Measurements from ENCODE around the gene GRAMD1B.
"Not testable (repeated sequence)": the region's sequence is repeated elsewhere in the genome, so short reads cannot be mapped to it uniquely, and the experiment has no call there.

Gene GRAMD1B

DNA sequence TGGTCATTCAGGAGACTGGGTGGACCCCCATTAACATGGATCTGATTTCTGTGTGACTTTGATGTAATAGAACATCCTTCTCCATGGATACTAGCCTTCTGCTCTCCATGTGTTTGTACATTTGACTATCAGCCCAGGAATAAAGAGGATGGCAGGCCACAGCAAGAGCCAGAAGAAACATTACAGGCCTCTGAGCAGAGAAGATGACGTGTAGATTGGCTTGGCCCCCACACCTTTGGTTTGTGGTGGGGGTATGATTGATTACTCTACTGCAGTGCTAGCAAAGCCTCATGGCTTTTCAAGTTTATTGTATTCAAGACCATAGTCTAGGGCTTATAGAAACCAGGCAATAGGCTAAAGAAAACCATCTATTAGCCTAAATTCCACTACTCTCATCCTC lies 77.0 kb downstream of the GRAMD1B start:
- Histone ChIP-seq H3K4me3 (ENCODE audit: low read length in 2 of 2) (no peak overlapping the region), H3K27me3 (ENCODE audit: control insufficient read depth in 2 of 2, insufficient read depth in 2 of 2, low read length in 2 of 2) (no peaks in the 10 kb centered on the region), H3K4me1 (ENCODE audit: control insufficient read depth in 2 of 2, insufficient read depth in 2 of 2, low read length in 2 of 2) (peaks cover 0 to 2% of the 10 kb centered on the region in 2 donors), H3K9ac (ENCODE audit: low read depth in 1 of 2, low read length in 2 of 2) (no peak overlapping the region), H3K27ac (ENCODE audit: low read depth in 2 of 2, low read length in 2 of 2) (no peak overlapping the region), H3K9me3 (ENCODE audit: control insufficient read depth in 2 of 2, low read length in 2 of 2) (no peaks in the 10 kb centered on the region), H3K36me3 (ENCODE audit: control insufficient read depth in 2 of 2, insufficient read depth in 2 of 2, low read length in 2 of 2) (no peaks in the 10 kb centered on the region)

DNA sequence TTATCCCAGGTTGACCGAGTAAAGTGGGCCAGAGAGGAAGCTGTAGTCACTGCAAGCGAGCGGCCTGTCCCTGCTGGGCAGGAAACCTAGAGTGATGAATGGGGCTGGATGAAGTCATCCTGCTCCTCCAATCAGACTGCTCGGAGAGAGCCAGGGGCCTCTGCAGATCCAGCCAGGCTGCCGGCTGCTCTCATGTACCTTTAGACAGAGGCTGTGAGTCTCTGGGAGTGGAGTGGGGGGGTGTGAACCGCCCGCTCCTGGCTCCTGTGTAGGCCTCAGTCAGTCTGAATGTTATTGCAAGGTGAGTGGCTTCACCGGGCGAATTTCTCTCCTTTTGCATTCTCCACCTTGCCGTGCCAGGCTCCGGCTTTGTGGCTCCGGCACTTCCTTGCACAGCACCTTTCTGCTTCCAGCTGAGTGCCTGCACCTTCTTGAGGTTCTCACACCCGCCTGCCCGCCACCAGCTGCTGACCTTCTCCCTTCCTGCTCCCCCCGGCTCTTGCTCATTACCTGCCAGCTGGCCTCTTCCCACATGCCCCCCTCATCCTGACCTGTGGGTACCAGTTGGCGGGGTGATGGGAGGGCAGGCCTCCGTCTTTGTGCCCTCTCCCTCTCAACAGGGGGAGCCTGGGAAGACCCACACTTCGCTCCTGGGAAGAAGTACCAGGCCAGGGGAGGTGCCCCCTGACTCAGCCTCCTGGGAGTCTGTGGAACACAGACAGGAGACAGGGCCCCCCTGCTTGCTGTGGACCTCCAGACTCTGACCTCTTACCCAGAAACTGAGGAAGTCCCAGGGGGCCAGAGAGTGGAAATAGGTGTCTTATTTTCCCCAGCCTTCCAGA lies 79.9 kb downstream of the GRAMD1B start:
- Histone ChIP-seq H3K36me3 (ENCODE audit: control insufficient read depth in 2 of 2, insufficient read depth in 2 of 2, low read length in 2 of 2) (no peaks in the 10 kb centered on the region), H3K4me1 (ENCODE audit: control insufficient read depth in 2 of 2, insufficient read depth in 2 of 2, low read length in 2 of 2) (peaks cover 0 to 2% of the 10 kb centered on the region in 2 donors), H3K9me3 (ENCODE audit: control insufficient read depth in 2 of 2, low read length in 2 of 2) (no peaks in the 10 kb centered on the region), H3K27me3 (ENCODE audit: control insufficient read depth in 2 of 2, insufficient read depth in 2 of 2, low read length in 2 of 2) (peaks cover 0 to 2% of the 10 kb centered on the region in 2 donors), H3K9ac (ENCODE audit: low read depth in 1 of 2, low read length in 2 of 2) (no peak overlapping the region), H3K27ac (ENCODE audit: low read depth in 2 of 2, low read length in 2 of 2) (no peak overlapping the region), H3K4me3 (ENCODE audit: low read length in 2 of 2) (no peak overlapping the region)

DNA sequence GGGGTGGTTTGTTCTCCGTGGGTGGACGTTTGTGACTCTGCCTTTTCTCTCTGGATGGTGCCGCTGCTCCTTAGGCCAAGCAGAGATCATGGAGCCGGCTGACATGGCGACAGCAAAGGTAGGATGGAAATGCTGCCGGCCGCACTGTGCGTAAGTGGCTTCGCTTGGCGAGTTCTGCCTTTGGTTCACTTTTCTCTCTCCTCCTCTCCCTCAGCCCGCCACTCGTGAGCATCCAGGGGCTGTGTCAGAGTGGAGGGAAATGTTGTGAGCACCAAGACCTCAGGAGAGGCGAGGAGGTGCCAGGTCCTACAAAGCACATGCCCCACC lies 80.5 kb downstream of the GRAMD1B start:
- peaks cover 0 to 2% of the 10 kb centered on the region in 2 donors for H3K27me3 ChIP-seq (ENCODE audit: control insufficient read depth in 2 of 2, insufficient read depth in 2 of 2, low read length in 2 of 2)
- no peak overlapping the region for H3K4me3 ChIP-seq (ENCODE audit: low read length in 2 of 2)
- H3K9me3 ChIP-seq (ENCODE audit: control insufficient read depth in 2 of 2, low read length in 2 of 2): no peaks in the 10 kb centered on the region
- no peak overlapping the region for H3K9ac ChIP-seq (ENCODE audit: low read depth in 1 of 2, low read length in 2 of 2)
- no peak overlapping the region for H3K27ac ChIP-seq (ENCODE audit: low read depth in 2 of 2, low read length in 2 of 2)
- H3K4me1 ChIP-seq (ENCODE audit: control insufficient read depth in 2 of 2, insufficient read depth in 2 of 2, low read length in 2 of 2): peaks cover 0 to 2% of the 10 kb centered on the region in 2 donors
- H3K36me3 ChIP-seq (ENCODE audit: control insufficient read depth in 2 of 2, insufficient read depth in 2 of 2, low read length in 2 of 2): no peaks in the 10 kb centered on the region

GRCh38 chr11:123511037-123511870 lies 81.2 kb downstream of the GRAMD1B start:
- H3K9ac ChIP-seq (ENCODE audit: low read depth in 1 of 2, low read length in 2 of 2): no peak overlapping the region
- peaks cover 0 to 2% of the 10 kb centered on the region in 2 donors for H3K4me1 ChIP-seq (ENCODE audit: control insufficient read depth in 2 of 2, insufficient read depth in 2 of 2, low read length in 2 of 2)
- H3K4me3 ChIP-seq (ENCODE audit: low read length in 2 of 2): no peak overlapping the region
- no peaks in the 10 kb centered on the region for H3K36me3 ChIP-seq (ENCODE audit: control insufficient read depth in 2 of 2, insufficient read depth in 2 of 2, low read length in 2 of 2)
- no peaks in the 10 kb centered on the region for H3K9me3 ChIP-seq (ENCODE audit: control insufficient read depth in 2 of 2, low read length in 2 of 2)
- H3K27ac ChIP-seq (ENCODE audit: low read depth in 2 of 2, low read length in 2 of 2): no peak overlapping the region
- H3K27me3 ChIP-seq (ENCODE audit: control insufficient read depth in 2 of 2, insufficient read depth in 2 of 2, low read length in 2 of 2): peaks cover 0 to 2% of the 10 kb centered on the region in 2 donors

GRCh38 chr11:123513309-123513708 lies 83.2 kb downstream of the GRAMD1B start:
- not testable (repeated sequence) for H3K36me3 ChIP-seq (ENCODE audit: control insufficient read depth in 2 of 2, insufficient read depth in 2 of 2, low read length in 2 of 2); H3K27ac ChIP-seq (ENCODE audit: low read depth in 2 of 2, low read length in 2 of 2)

DNA sequence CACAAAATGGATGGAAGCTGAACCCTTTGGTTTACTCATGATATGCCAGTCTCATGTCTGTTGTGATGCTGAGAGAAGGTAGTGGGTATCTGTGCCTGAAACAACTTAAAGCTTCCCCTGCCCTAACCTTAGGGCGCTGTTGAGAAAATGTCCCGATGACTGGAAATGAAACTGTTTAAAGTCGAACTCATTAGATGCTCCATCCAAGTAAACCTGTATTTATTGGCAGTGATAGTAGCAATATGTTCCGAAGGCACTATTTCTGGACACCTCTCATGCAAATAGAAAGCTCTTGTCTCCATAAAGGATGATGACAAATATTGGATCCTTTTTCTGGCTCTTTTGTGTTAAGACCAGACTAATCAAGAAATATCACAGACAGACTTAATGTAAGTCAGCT lies 86.2 kb downstream of the GRAMD1B start:
- no peak overlapping the region for H3K27ac ChIP-seq (ENCODE audit: low read depth in 2 of 2, low read length in 2 of 2)
- peaks cover 0 to 2% of the 10 kb centered on the region in 2 donors for H3K27me3 ChIP-seq (ENCODE audit: control insufficient read depth in 2 of 2, insufficient read depth in 2 of 2, low read length in 2 of 2)
- H3K9me3 ChIP-seq (ENCODE audit: control insufficient read depth in 2 of 2, low read length in 2 of 2): no peaks in the 10 kb centered on the region
- peaks cover 0 to 4% of the 10 kb centered on the region in 2 donors for H3K4me1 ChIP-seq (ENCODE audit: control insufficient read depth in 2 of 2, insufficient read depth in 2 of 2, low read length in 2 of 2)
- H3K4me3 ChIP-seq (ENCODE audit: low read length in 2 of 2): no peak overlapping the region
- no peaks in the 10 kb centered on the region for H3K36me3 ChIP-seq (ENCODE audit: control insufficient read depth in 2 of 2, insufficient read depth in 2 of 2, low read length in 2 of 2)
- no peak overlapping the region for H3K9ac ChIP-seq (ENCODE audit: low read depth in 1 of 2, low read length in 2 of 2)

More at GRCh38 chr11:123513309-123513708, 83.2 kb downstream of the GRAMD1B start:
- H3K4me3 ChIP-seq (ENCODE audit: low read length in 2 of 2); H3K4me1 ChIP-seq (ENCODE audit: control insufficient read depth in 2 of 2, insufficient read depth in 2 of 2, low read length in 2 of 2); H3K9ac ChIP-seq (ENCODE audit: low read depth in 1 of 2, low read length in 2 of 2); H3K27me3 ChIP-seq (ENCODE audit: control insufficient read depth in 2 of 2, insufficient read depth in 2 of 2, low read length in 2 of 2); H3K9me3 ChIP-seq (ENCODE audit: control insufficient read depth in 2 of 2, low read length in 2 of 2): not testable (repeated sequence)

DNA sequence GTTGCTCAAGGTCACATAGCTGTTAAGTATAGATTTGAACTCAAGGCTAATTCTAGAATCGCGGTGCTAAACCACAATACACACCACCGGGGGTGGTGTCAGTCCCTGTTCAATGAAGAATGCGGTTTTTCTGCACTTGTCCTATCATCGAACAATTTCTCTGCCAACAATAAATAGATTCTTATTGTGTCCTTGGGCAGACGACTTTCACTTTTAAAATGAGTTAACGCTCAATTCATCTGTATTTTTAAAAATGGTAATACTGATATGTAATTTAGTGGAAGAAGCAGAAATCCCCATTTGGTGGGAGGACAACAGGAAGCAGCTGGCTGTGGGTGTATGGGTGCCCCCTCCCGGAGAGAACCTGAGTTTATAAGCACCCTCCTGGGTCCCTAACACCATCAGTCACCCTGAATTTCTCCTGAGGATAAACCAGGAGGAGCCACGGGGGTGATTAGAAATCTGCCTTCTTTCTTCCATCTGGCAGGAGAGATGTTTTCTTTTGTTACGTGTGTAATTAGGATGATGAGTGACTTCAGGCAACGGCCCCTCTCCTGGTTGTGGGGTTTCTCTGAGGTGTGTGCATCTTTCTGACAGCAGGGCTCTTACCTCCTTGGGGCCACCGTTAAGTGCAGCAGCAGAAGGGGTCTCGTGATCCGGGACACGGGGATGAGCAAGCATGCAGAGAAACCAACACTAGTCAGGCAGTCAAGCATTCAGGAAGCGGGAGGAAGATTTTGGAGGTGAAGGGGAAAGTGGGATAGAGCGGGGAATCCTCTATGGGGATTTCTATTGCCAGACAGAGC lies 87.7 kb downstream of the GRAMD1B start:
- H3K9ac ChIP-seq (ENCODE audit: low read depth in 1 of 2, low read length in 2 of 2): no peak overlapping the region
- H3K4me1 ChIP-seq (ENCODE audit: control insufficient read depth in 2 of 2, insufficient read depth in 2 of 2, low read length in 2 of 2): peaks cover 0 to 2% of the 10 kb centered on the region in 2 donors
- peaks cover 0 to 2% of the 10 kb centered on the region in 2 donors for H3K27me3 ChIP-seq (ENCODE audit: control insufficient read depth in 2 of 2, insufficient read depth in 2 of 2, low read length in 2 of 2)
- no peaks in the 10 kb centered on the region for H3K36me3 ChIP-seq (ENCODE audit: control insufficient read depth in 2 of 2, insufficient read depth in 2 of 2, low read length in 2 of 2)
- no peak overlapping the region for H3K27ac ChIP-seq (ENCODE audit: low read depth in 2 of 2, low read length in 2 of 2)
- H3K4me3 ChIP-seq (ENCODE audit: low read length in 2 of 2): no peak overlapping the region
- no peaks in the 10 kb centered on the region for H3K9me3 ChIP-seq (ENCODE audit: control insufficient read depth in 2 of 2, low read length in 2 of 2)

DNA sequence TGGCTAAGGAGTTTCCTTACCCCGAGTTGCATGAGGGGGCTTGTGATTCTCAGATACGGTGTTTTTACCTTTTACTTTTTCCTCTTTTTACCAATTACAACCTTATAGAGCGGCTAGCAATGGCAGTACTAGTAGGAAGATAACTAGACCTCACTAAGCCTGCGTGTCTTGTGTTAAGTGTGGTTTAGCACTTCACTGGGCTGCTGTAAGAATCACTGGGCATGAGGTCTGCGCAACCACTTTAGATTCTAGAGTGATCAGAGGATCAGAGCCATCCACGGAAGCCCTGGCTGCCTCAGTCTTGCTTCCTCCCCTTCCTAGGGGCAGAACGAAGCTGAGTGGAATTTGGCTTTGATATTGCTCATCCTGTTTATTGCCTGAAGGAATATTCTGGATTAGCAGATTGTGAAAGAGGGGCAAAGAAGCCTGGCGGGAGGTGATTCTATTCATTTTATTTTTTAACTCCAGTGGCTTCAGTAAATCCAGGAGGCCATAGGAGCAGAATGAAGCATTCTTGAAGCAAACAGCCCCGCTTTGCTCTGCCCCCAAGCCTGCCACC lies 88.5 kb downstream of the GRAMD1B start:
- Histone ChIP-seq H3K27me3 (ENCODE audit: control insufficient read depth in 2 of 2, insufficient read depth in 2 of 2, low read length in 2 of 2) (peaks cover 0 to 2% of the 10 kb centered on the region in 2 donors), H3K9ac (ENCODE audit: low read depth in 1 of 2, low read length in 2 of 2) (no peak overlapping the region), H3K27ac (ENCODE audit: low read depth in 2 of 2, low read length in 2 of 2) (no peak overlapping the region), H3K4me1 (ENCODE audit: control insufficient read depth in 2 of 2, insufficient read depth in 2 of 2, low read length in 2 of 2) (peaks cover 0 to 2% of the 10 kb centered on the region in 2 donors), H3K4me3 (ENCODE audit: low read length in 2 of 2) (no peak overlapping the region), H3K9me3 (ENCODE audit: control insufficient read depth in 2 of 2, low read length in 2 of 2) (no peaks in the 10 kb centered on the region), H3K36me3 (ENCODE audit: control insufficient read depth in 2 of 2, insufficient read depth in 2 of 2, low read length in 2 of 2) (no peaks in the 10 kb centered on the region)

DNA sequence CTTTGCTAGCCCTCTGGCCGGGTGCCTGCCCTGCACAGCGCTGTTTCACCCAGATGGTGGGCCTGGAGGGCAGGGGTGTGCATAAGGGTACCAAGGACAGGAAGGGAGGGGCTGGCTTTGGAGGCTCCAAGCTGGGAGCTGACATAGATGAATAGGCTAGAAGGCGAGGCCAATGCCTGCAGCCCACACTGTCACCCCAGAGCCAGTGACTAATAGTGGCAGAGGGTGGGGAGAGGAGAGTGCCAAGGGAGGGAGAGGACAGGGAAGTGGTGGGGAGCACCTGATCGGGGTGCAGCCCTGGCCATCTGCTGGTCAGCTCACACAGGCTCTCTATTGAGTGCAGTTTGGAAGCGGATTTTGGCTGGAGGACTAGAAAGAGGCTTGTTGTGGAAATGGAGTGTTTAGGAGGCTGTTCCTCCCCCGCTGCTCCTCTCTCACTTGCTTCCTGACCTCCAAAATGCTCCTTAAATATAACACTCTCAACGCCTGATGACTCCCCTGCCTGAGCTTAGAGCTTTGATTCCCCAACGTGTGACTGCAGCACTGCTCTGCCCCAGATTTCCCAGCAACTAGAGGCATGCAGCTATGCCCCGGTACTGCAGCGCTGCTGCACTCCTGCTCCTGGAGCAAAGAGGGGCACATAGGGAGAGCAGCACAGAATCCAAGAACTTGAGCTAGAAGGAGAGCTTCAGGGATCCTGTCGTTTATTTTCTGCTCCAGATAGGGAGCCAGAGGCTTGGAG lies 89.2 kb downstream of the GRAMD1B start:
- Histone ChIP-seq H3K27me3 (ENCODE audit: control insufficient read depth in 2 of 2, insufficient read depth in 2 of 2, low read length in 2 of 2) (no peaks in the 10 kb centered on the region), H3K36me3 (ENCODE audit: control insufficient read depth in 2 of 2, insufficient read depth in 2 of 2, low read length in 2 of 2) (no peaks in the 10 kb centered on the region), H3K4me3 (ENCODE audit: low read length in 2 of 2) (no peak overlapping the region), H3K4me1 (ENCODE audit: control insufficient read depth in 2 of 2, insufficient read depth in 2 of 2, low read length in 2 of 2) (peaks cover 0 to 2% of the 10 kb centered on the region in 2 donors), H3K9ac (ENCODE audit: low read depth in 1 of 2, low read length in 2 of 2) (no peak overlapping the region), H3K27ac (ENCODE audit: low read depth in 2 of 2, low read length in 2 of 2) (no peak overlapping the region), H3K9me3 (ENCODE audit: control insufficient read depth in 2 of 2, low read length in 2 of 2) (no peaks in the 10 kb centered on the region)
